Effector memory CD4-positive, alpha-beta T cell (primary cell): ENCODE measurements around the gene TCF7L1.
"Not testable (repeated sequence)": the region's sequence is repeated elsewhere in the genome, so short reads cannot be mapped to it uniquely, and the experiment has no call there.

Experiments used
- DNase-seq, 3 donors: peaks; one replicate each; pipeline ENCODE4 v3.0.0-alpha.2; 2020
- H3K27ac ChIP-seq: 2 replicates; pipeline ENCODE4 v1.7.0; 2013; ENCODE audit warnings: mild to moderate bottlenecking, low read length, moderate library complexity; ENCODE audit not compliant: insufficient read depth, poor library complexity, severe bottlenecking
- H3K27me3 ChIP-seq: replicated peaks from 2 replicates; pipeline ENCODE4 v1.7.0; 2013; ENCODE audit warnings: mild to moderate bottlenecking, low read length; ENCODE audit not compliant: insufficient read depth, control insufficient read depth, poor library complexity, severe bottlenecking
- H3K36me3 ChIP-seq: 2 replicates; pipeline ENCODE4 v1.7.0; 2013; ENCODE audit warnings: mild to moderate bottlenecking, low read length, moderate library complexity; ENCODE audit not compliant: control insufficient read depth, insufficient read depth
- H3K4me1 ChIP-seq: 2 replicates; pipeline ENCODE4 v1.7.0; 2013; ENCODE audit warnings: low read length, mild to moderate bottlenecking; ENCODE audit not compliant: control insufficient read depth, insufficient read depth, poor library complexity, severe bottlenecking
- H3K4me3 ChIP-seq: 2 replicates; pipeline ENCODE4 v1.7.0; 2013; ENCODE audit warnings: low read length, low read depth, mild to moderate bottlenecking; ENCODE audit not compliant: insufficient read depth, poor library complexity, severe bottlenecking
- H3K9me3 ChIP-seq: 2 replicates; pipeline ENCODE4 v1.7.0; 2013; ENCODE audit warnings: mild to moderate bottlenecking, low read length, moderate library complexity; ENCODE audit not compliant: control insufficient read depth

Gene TCF7L1

GRCh38 chr2:85310330-85310729, 177.1 kb downstream of the TCF7L1 start:
- Histone ChIP-seq H3K36me3 (peaks cover 8% of the 10 kb centered on the region), H3K27me3 (no peaks in the 10 kb centered on the region), H3K4me1 (peaks cover 21% of the 10 kb centered on the region), H3K27ac (peak overlapping the region; percentile 58), H3K4me3 (no peak overlapping the region), H3K9me3 (no peaks in the 10 kb centered on the region)
- no peak for DNase-seq

- Histone ChIP-seq H3K4me1 (peaks cover 21% of the 10 kb centered on the region), H3K27ac (no peak overlapping the region), H3K27me3 (no peaks in the 10 kb centered on the region), H3K36me3 (peaks cover 18% of the 10 kb centered on the region), H3K9me3 (no peaks in the 10 kb centered on the region), H3K4me3 (no peak overlapping the region)
- no peak for DNase-seq
Observed at GRCh38 chr2:85312404-85312803, 179.2 kb downstream of the TCF7L1 start.

DNA sequence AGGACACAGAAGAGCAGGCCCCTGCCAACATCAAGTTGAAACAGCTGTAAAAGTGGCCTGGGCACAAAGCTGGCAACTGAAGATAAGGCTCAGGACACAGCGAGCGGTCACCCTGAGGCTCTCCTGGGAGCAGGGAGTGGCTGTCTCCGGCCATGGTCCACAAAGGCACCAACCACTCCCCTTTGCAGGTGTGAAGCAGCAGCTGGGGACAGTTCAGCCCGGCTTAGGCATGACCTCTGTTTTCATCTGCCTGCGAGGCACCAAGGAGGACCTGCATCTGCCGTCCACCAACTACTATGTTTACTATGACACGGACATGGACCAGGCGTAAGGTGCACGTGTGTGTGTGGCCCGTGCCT, 181.7 kb downstream of the TCF7L1 start:
- H3K36me3 ChIP-seq, result peaks cover 33% of the 10 kb centered on the region
- H3K27ac ChIP-seq, result no peak overlapping the region
- H3K4me3 ChIP-seq, result no peak overlapping the region
- no peaks in the 10 kb centered on the region for H3K9me3 ChIP-seq
- H3K27me3 ChIP-seq, result no peaks in the 10 kb centered on the region
- H3K4me1 ChIP-seq, result peaks cover 22% of the 10 kb centered on the region
- no peak for DNase-seq

- Histone ChIP-seq H3K4me1 (peaks cover 27% of the 10 kb centered on the region), H3K36me3 (peaks cover 44% of the 10 kb centered on the region)
- not testable (repeated sequence) for H3K27ac ChIP-seq, DNase-seq, H3K4me3 ChIP-seq, H3K27me3 ChIP-seq, H3K9me3 ChIP-seq
Observed at GRCh38 chr2:85315921-85316320, 182.7 kb downstream of the TCF7L1 start.

GRCh38 chr2:85318222-85319074, 185.3 kb downstream of the TCF7L1 start:
- Histone ChIP-seq H3K36me3 (peaks cover 68% of the 10 kb centered on the region), H3K9me3 (no peaks in the 10 kb centered on the region), H3K27me3 (no peaks in the 10 kb centered on the region), H3K4me3 (no peak overlapping the region), H3K4me1 (peaks cover 52% of the 10 kb centered on the region), H3K27ac (peak overlapping the region; percentile 43)
- no peak for DNase-seq

GRCh38 chr2:85319796-85320195, 186.6 kb downstream of the TCF7L1 start:
- Histone ChIP-seq H3K36me3 (peaks cover 73% of the 10 kb centered on the region), H3K4me1 (peaks cover 65% of the 10 kb centered on the region), H3K9me3 (no peaks in the 10 kb centered on the region), H3K27me3 (no peaks in the 10 kb centered on the region), H3K4me3 (no peak overlapping the region), H3K27ac (peak overlapping the region; percentile 16)
- DNase-seq, result no peak

GRCh38 chr2:85323351-85323987, 190.3 kb downstream of the TCF7L1 start:
- DNase-seq, result no peak
- Histone ChIP-seq H3K27me3 (no peaks in the 10 kb centered on the region), H3K27ac (peak overlapping the region; percentile 35), H3K4me3 (peak overlapping the region; percentile 17), H3K36me3 (peaks cover 57% of the 10 kb centered on the region), H3K4me1 (peaks cover 67% of the 10 kb centered on the region), H3K9me3 (no peaks in the 10 kb centered on the region)

DNA sequence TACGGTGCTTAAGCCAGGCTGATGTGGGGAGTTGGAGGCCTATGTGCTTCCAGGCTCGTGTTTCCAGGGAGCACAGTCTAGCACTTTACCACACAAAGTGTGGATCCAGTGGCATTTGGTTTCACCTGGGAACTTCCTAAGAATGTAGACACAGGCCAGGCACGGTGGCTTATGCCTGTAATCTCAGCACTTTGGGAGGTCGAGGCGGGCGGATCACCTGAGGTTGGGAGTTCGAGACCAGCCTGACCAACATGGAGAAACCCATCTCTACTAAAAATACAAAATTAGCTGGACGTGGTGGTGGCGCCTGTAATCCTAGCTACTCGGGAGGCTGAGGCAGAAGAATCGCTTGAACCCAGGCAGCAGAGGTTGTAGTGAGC, 190.8 kb downstream of the TCF7L1 start:
- not testable (repeated sequence) for DNase-seq, H3K27me3 ChIP-seq, H3K9me3 ChIP-seq
- H3K36me3 ChIP-seq, result peaks cover 57% of the 10 kb centered on the region
- peak overlapping the region; percentile 17 for H3K4me3 ChIP-seq
- peaks cover 66% of the 10 kb centered on the region for H3K4me1 ChIP-seq
- peak overlapping the region; percentile 95 for H3K27ac ChIP-seq

- Histone ChIP-seq H3K4me1 (peaks cover 58% of the 10 kb centered on the region), H3K9me3 (no peaks in the 10 kb centered on the region), H3K4me3 (peak overlapping the region; percentile 82), H3K36me3 (peaks cover 50% of the 10 kb centered on the region), H3K27ac (peak overlapping the region; percentile 95), H3K27me3 (no peaks in the 10 kb centered on the region)
- no peak for DNase-seq
Observed at GRCh38 chr2:85324639-85325465, 191.7 kb downstream of the TCF7L1 start.

DNA sequence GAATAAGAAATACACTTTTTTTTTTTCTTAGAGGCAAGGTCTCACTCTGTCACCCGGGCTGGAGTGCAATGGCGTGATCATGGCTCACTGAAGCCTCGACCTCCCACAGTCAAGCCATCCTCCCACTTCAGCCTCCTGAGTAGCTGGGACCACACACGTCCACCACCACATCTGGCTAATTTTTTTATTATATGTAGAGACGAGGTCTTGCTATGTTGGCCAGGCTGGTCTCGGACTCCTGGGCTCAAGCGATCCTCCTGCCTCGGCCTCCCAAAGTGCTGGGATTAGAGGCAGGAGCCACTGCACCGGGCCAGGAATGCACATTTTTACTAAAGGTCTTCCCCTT, 192.2 kb downstream of the TCF7L1 start:
- Histone ChIP-seq H3K36me3 (peaks cover 44% of the 10 kb centered on the region), H3K9me3 (no peaks in the 10 kb centered on the region), H3K4me3 (peak overlapping the region; percentile 82), H3K4me1 (peaks cover 52% of the 10 kb centered on the region), H3K27me3 (no peaks in the 10 kb centered on the region), H3K27ac (peak overlapping the region; percentile 95)
- DNase-seq, result no peak
